Thyroid gland (tissue), 4 donors: Measurements from ENCODE around the gene RAB3B.

ENCODE experiments used
- POLR2A ChIP-seq, 2 donors: fragments of 450-650 bp; IDR thresholded peaks; one replicate each; pipeline ENCODE4 v1.6.1; 2017; ENCODE audit warnings: antibody characterized with exemption in 2 of 2, mild to moderate bottlenecking in 2 of 2, moderate library complexity in 1 of 2
- TF ChIP-seq, protein P1 (sequence below), 6 experiments: fragments of 200-600 bp in 3 of 6; fragments of 450-650 bp in 3 of 6; sonication (generic) in 3 of 6; IDR thresholded peaks; one replicate each; pipeline ENCODE4 v1.5.1; 2016 to 2019; ENCODE audit warnings: antibody characterized with exemption in 6 of 6, mild to moderate bottlenecking in 2 of 6, inconsistent platforms in 1 of 6, moderate library complexity in 1 of 6

DNA sequence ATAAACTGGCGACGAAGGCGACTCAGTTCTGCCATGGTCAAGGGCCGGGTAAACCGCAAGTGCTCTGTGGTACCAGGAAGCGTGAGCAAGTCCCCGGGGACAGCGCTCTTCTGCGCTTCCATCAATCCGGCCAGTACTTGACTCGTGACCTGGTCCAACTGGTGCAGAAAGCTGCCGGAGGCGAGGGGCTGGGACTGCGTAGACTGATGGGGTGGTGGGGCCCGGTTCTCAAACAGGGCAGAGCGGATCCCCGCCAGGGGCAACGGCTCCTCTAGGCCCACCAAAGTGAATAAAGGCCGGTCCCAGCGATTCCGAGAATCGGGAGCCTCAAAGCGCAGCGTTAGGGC, 42.3 kb upstream of the RAB3B start:
- TF ChIP-seq, protein P1, sequence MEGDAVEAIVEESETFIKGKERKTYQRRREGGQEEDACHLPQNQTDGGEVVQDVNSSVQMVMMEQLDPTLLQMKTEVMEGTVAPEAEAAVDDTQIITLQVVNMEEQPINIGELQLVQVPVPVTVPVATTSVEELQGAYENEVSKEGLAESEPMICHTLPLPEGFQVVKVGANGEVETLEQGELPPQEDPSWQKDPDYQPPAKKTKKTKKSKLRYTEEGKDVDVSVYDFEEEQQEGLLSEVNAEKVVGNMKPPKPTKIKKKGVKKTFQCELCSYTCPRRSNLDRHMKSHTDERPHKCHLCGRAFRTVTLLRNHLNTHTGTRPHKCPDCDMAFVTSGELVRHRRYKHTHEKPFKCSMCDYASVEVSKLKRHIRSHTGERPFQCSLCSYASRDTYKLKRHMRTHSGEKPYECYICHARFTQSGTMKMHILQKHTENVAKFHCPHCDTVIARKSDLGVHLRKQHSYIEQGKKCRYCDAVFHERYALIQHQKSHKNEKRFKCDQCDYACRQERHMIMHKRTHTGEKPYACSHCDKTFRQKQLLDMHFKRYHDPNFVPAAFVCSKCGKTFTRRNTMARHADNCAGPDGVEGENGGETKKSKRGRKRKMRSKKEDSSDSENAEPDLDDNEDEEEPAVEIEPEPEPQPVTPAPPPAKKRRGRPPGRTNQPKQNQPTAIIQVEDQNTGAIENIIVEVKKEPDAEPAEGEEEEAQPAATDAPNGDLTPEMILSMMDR (IDR thresholded peaks at IDR 0.05) = no peak
- TF ChIP-seq POLR2A (IDR thresholded peaks at IDR 0.05) = no peak
